DOHH2 (cell line): ENCODE data around the gene LILRB4.

ENCODE experiments used
- H3F3A ChIP-seq: fragments of 200-600 bp; sonication (generic), shearing (Covaris generic); 2 replicates; pipeline ENCODE4 v1.6.0; 2016; ENCODE audit warnings: antibody characterized with exemption, mild to moderate bottlenecking; ENCODE audit not compliant: control insufficient read depth, insufficient read depth
- H3K27ac ChIP-seq: fragments of 200-600 bp; sonication (generic); 2 replicates; pipeline ENCODE4 v1.5.1; 2014; ENCODE audit warnings: low read depth, mild to moderate bottlenecking, low read length, moderate library complexity
- H3K27me3 ChIP-seq: fragments of 200-600 bp; sonication (generic); 2 replicates; pipeline ENCODE4 v1.6.1; 2014; ENCODE audit warnings: mild to moderate bottlenecking, low read length, mixed read lengths; ENCODE audit not compliant: control insufficient read depth
- H3K36me3 ChIP-seq: fragments of 200-600 bp; sonication (generic); 2 replicates; pipeline ENCODE4 v1.6.1; 2014; ENCODE audit warnings: mild to moderate bottlenecking, low read length, moderate library complexity, mixed read lengths; ENCODE audit not compliant: control insufficient read depth
- H3K4me1 ChIP-seq: fragments of 200-600 bp; sonication (generic); 2 replicates; pipeline ENCODE4 v1.6.1; 2014; ENCODE audit warnings: mild to moderate bottlenecking, low read length, mixed read lengths; ENCODE audit not compliant: control insufficient read depth
- H3K4me2 ChIP-seq: fragments of 200-600 bp; sonication (generic); 2 replicates; pipeline ENCODE4 v1.6.0; 2014; ENCODE audit warnings: mild to moderate bottlenecking, low read length, moderate library complexity
- H3K4me3 ChIP-seq: fragments of 200-600 bp; sonication (generic); 2 replicates; pipeline ENCODE4 v1.5.1; 2014; ENCODE audit warnings: mild to moderate bottlenecking, low read length, mixed read lengths
- H3K79me2 ChIP-seq: fragments of 200-600 bp; sonication (generic); 2 replicates; pipeline ENCODE4 v1.6.1; 2014; ENCODE audit warnings: mild to moderate bottlenecking, low read length, mixed read lengths; ENCODE audit not compliant: control insufficient read depth
- H3K9me2 ChIP-seq: fragments of 200-600 bp; sonication (generic); replicated peaks from 2 replicates; pipeline ENCODE4 v1.6.1; 2014; ENCODE audit warnings: mild to moderate bottlenecking, low read length, mixed read lengths; ENCODE audit not compliant: control insufficient read depth
- H3K9me3 ChIP-seq: fragments of 200-600 bp; sonication (generic); 2 replicates; pipeline ENCODE4 v1.6.1; 2014; ENCODE audit warnings: antibody characterized with exemption, low read length, mixed read lengths; ENCODE audit not compliant: control insufficient read depth, insufficient read depth
- H4K20me1 ChIP-seq: fragments of 200-600 bp; sonication (generic); 2 replicates; pipeline ENCODE4 v1.6.0; 2014; ENCODE audit warnings: low read depth, mild to moderate bottlenecking, antibody characterized with exemption, low read length, moderate library complexity; ENCODE audit not compliant: control insufficient read depth, insufficient read depth
- CTCF ChIP-seq: fragments of 200-600 bp; sonication (generic); IDR thresholded peaks from one replicate; pipeline ENCODE4 v1.5.1; 2014; ENCODE audit warnings: antibody characterized with exemption, mild to moderate bottlenecking, low read depth, low read length; ENCODE audit not compliant: poor library complexity, severe bottlenecking
- EZH2phosphoT487 ChIP-seq: fragments of 200-600 bp; sonication (generic); IDR thresholded peaks from 2 replicates; pipeline ENCODE4 v1.6.1; 2017; ENCODE audit warnings: borderline replicate concordance, mild to moderate bottlenecking, antibody characterized with exemption, low read length, moderate library complexity, mixed read lengths

LILRB4 gene

GRCh38 chr19:54650108-54650655, 12.6 kb upstream of the LILRB4 start:
- Histone ChIP-seq H3K36me3 (no peaks in the 10 kb centered on the region), H3K27ac (no peak overlapping the region), H3K4me1 (peaks cover 21% of the 10 kb centered on the region), H3K79me2 (no peaks in the 10 kb centered on the region), H3K4me3 (no peak overlapping the region), H3K4me2 (no peak overlapping the region), H3K9me2 (no peaks in the 10 kb centered on the region), H4K20me1 (peaks cover 4% of the 10 kb centered on the region; the same call in 1 of the 2 replicates), H3K27me3 (peaks cover 5% of the 10 kb centered on the region; the same call in 1 of the 2 replicates), H3F3A (no peaks in the 10 kb centered on the region), H3K9me3 (no peaks in the 10 kb centered on the region)
- TF ChIP-seq CTCF: no peak
- no peak for TF ChIP-seq EZH2phosphoT487

- Histone ChIP-seq H3K4me1 (peaks cover 28% of the 10 kb centered on the region), H3F3A (no peaks in the 10 kb centered on the region), H3K27ac (no peak overlapping the region), H4K20me1 (peaks cover 4% of the 10 kb centered on the region; the same call in 1 of the 2 replicates), H3K79me2 (no peaks in the 10 kb centered on the region), H3K9me2 (no peaks in the 10 kb centered on the region), H3K4me2 (no peak overlapping the region), H3K4me3 (no peak overlapping the region), H3K27me3 (peaks cover 5% of the 10 kb centered on the region; the same call in 1 of the 2 replicates), H3K36me3 (no peaks in the 10 kb centered on the region), H3K9me3 (no peaks in the 10 kb centered on the region)
- TF ChIP-seq EZH2phosphoT487 (no peak), CTCF (peak; percentile 58)
These were observed 9.5 kb upstream of the LILRB4 start for GRCh38 chr19:54653181-54653809.

GRCh38 chr19:54654447-54655321, 8.1 kb upstream of the LILRB4 start:
- H3F3A ChIP-seq: no peaks in the 10 kb centered on the region
- H3K79me2 ChIP-seq: no peaks in the 10 kb centered on the region
- H4K20me1 ChIP-seq: peaks cover 4% of the 10 kb centered on the region; the same call in 1 of the 2 replicates
- H3K9me3 ChIP-seq: no peaks in the 10 kb centered on the region
- H3K4me2 ChIP-seq: peak overlapping the region; percentile 49
- TF ChIP-seq EZH2phosphoT487 (no peak), CTCF (no peak)
- H3K9me2 ChIP-seq: no peaks in the 10 kb centered on the region
- no peak overlapping the region for H3K27ac ChIP-seq
- peaks cover 7% of the 10 kb centered on the region; the same call in 1 of the 2 replicates for H3K27me3 ChIP-seq
- no peaks in the 10 kb centered on the region for H3K36me3 ChIP-seq
- H3K4me1 ChIP-seq: peaks cover 31% of the 10 kb centered on the region
- H3K4me3 ChIP-seq: no peak overlapping the region
